HepG2 (cell line): ENCODE results near the gene CREBRF. TPM values are rescaled to one million over a fixed set of nuclear protein-coding genes. Genes with fewer than 3 reads are reported as not detected.

Source experiments
- CERS6 ChIP-seq: sonication (generic); formaldehyde crosslinking; IDR thresholded peaks from 2 replicates; pipeline ENCODE4 v1.5.0; 2020; ENCODE audit warnings: missing genetic modification reagents
- DDIT3 ChIP-seq: sonication (generic); formaldehyde crosslinking; IDR thresholded peaks from 2 replicates; pipeline ENCODE4 v1.4.0; 2020; ENCODE audit warnings: mild to moderate bottlenecking, missing genetic modification reagents
- GATA4 ChIP-seq: sonication (generic); IDR thresholded peaks from 2 replicates; pipeline ENCODE4 v1.6.1; 2016; ENCODE audit warnings: antibody characterized with exemption, low read depth, borderline replicate concordance
- HNRNPH1 ChIP-seq: fragments of 200-400 bp; formaldehyde crosslinking; optimal IDR thresholded peaks from 2 replicates; pipeline ENCODE3; 2017; ENCODE audit warnings: mild to moderate bottlenecking, low read depth, low read length
- HNRNPK ChIP-seq: fragments of 200-400 bp; formaldehyde crosslinking; IDR thresholded peaks from 2 replicates; pipeline ENCODE4 v1.6.1; 2018; ENCODE audit warnings: low read length, low read depth, moderate library complexity, mild to moderate bottlenecking; ENCODE audit not compliant: poor library complexity, severe bottlenecking
- MNT ChIP-seq: fragments of 450-650 bp; IDR thresholded peaks from 2 replicates; pipeline ENCODE4 v1.6.1; 2016
- NCOR1 ChIP-seq: fragments of 200-600 bp; sonication (generic); IDR thresholded peaks from 2 replicates; pipeline ENCODE4 v1.7.0; 2017; ENCODE audit warnings: antibody characterized with exemption, low read length, borderline replicate concordance
- NFIB ChIP-seq: sonication (generic); formaldehyde crosslinking; IDR thresholded peaks from 2 replicates; pipeline ENCODE4 v1.9.0; 2021; ENCODE audit warnings: missing genetic modification reagents, mild to moderate bottlenecking, borderline replicate concordance
- NFYB ChIP-seq: sonication (generic); formaldehyde crosslinking; IDR thresholded peaks from 2 replicates; pipeline ENCODE4 v1.4.0; 2020; ENCODE audit warnings: missing genetic modification reagents
- PHF8 ChIP-seq: sonication (generic); formaldehyde crosslinking; IDR thresholded peaks from 2 replicates; pipeline ENCODE4 v1.5.0; 2020; ENCODE audit warnings: missing genetic modification reagents
- POGZ ChIP-seq: sonication (generic); formaldehyde crosslinking; IDR thresholded peaks from 2 replicates; pipeline ENCODE4 v1.4.0; 2020; ENCODE audit warnings: mild to moderate bottlenecking, missing genetic modification reagents
- RFX3 ChIP-seq: IDR thresholded peaks from 2 replicates; pipeline ENCODE4 v1.6.1; 2016; ENCODE audit warnings: missing biosample characterization, missing genetic modification reagents
- SOX5 ChIP-seq: IDR thresholded peaks from 2 replicates; pipeline ENCODE4 v1.6.1; 2016; ENCODE audit warnings: borderline replicate concordance
- STAT5B ChIP-seq: sonication (generic); formaldehyde crosslinking; IDR thresholded peaks from 2 replicates; pipeline ENCODE4 v1.4.0; 2020; ENCODE audit warnings: missing genetic modification reagents
- ZNF121 ChIP-seq: sonication (generic); formaldehyde crosslinking; IDR thresholded peaks from 2 replicates; pipeline ENCODE4 v1.5.0; 2020; ENCODE audit warnings: mild to moderate bottlenecking, missing genetic modification reagents
- ZNF160 ChIP-seq: sonication (generic); formaldehyde crosslinking; IDR thresholded peaks from 2 replicates; pipeline ENCODE4 v1.8.0; 2022; ENCODE audit warnings: mild to moderate bottlenecking, inconsistent platforms, missing genetic modification reagents
- ZNF326 ChIP-seq: sonication (generic); formaldehyde crosslinking; IDR thresholded peaks from 2 replicates; pipeline ENCODE4 v1.4.0; 2020; ENCODE audit warnings: missing genetic modification reagents, borderline replicate concordance
- ZNF335 ChIP-seq: sonication (generic); formaldehyde crosslinking; IDR thresholded peaks from 2 replicates; pipeline ENCODE4 v1.4.0; 2020; ENCODE audit warnings: missing genetic modification reagents
- ZNF350 ChIP-seq: sonication (generic); formaldehyde crosslinking; IDR thresholded peaks from 2 replicates; pipeline ENCODE4 v1.4.0; 2020; ENCODE audit warnings: mild to moderate bottlenecking, low read depth, missing genetic modification reagents, borderline replicate concordance
- ZNF414 ChIP-seq: sonication (generic); formaldehyde crosslinking; IDR thresholded peaks from 2 replicates; pipeline ENCODE4 v1.5.0; 2020; ENCODE audit warnings: missing genetic modification reagents
- ZNF44 ChIP-seq: sonication (generic); formaldehyde crosslinking; IDR thresholded peaks from 2 replicates; pipeline ENCODE4 v1.5.1; 2020; ENCODE audit warnings: mild to moderate bottlenecking, missing genetic modification reagents
- polyA plus RNA-seq, 8 experiments: library from polyadenylated mRNA; depleted of rRNA in 3 of 8; stranded (reverse) in 7 of 8; unstranded in 1 of 8; fragments of >200 nt; fragmentation: Illumina TruSeq in 4 of 8; extraction: Trizol in 4 of 8; gene quantifications; 2 replicates each; pipeline versions ENCODE4 v1.2.1 to v1.2.3, GENCODE V29; 2011 to 2016; ENCODE audit warnings: low read depth in 4 of 8, missing spikeins in 1 of 8, mixed read lengths in 1 of 8; ENCODE audit not compliant: insufficient read depth in 1 of 8
- total RNA-seq, 5 experiments: library from RNA; depleted of rRNA; stranded (reverse); fragments of >200 nt; fragmentation: Illumina TruSeq; extraction: Trizol; gene quantifications; 2 replicates each; pipeline ENCODE4 v1.2.3, GENCODE V29; 2016; ENCODE audit warnings: low read depth in 1 of 5
- TF ChIP-seq, protein P1 (sequence below): sonication (generic); formaldehyde crosslinking; IDR thresholded peaks from 2 replicates; pipeline ENCODE4 v1.4.0; 2020; ENCODE audit warnings: missing genetic modification reagents
- TF ChIP-seq, protein P2 (sequence below): sonication (generic); formaldehyde crosslinking; IDR thresholded peaks from 2 replicates; pipeline ENCODE4 v1.4.0; 2020; ENCODE audit warnings: mild to moderate bottlenecking, low read depth, missing genetic modification reagents

The CREBRF gene
- total and polyA plus RNA-seq, 2 of the 13 experiments (the other 11 are each of a cell fraction or from before 2014, with no cell fraction given), result 4.5 to 10.2 TPM

DNA sequence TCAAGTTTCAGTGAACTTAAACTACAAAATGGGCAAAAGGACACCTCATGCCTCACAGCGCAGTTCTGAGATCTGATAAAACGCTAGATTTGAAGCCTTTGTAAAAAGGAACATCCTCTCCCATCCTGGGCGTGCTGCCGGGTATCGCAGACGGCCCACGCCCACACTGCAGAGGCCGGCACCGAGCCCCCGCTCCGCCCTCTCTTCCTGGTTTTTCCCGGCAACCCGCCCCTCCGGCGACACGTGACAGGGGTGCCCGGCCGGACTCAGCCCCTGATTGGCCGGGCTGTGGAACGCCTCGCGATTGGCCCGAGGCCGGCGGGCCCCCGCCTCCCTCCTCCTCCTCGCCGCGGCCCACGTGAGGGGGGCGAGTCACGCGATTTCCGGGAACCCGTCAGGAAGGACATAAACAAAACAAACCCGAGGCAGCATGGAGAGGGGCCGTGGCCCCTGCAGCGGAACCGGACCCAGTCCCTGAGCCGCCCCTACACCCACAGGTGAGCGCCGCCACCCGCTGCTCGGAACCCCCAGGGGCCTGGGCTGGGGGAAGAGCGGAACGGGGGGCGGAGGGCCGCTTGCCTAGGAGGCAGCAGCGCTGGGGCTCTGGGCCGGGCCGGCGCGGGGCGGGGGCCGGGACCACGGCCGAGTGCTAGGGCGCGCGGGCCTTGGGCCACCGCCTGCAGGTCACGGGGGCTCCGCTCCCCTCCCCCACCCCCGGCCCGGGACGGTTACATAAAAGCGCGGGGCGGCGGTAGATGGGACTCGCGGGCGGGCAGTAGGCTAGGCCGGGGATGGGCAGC is at the start of gene CREBRF (continued):
- no peak for TF ChIP-seq ZNF121 (CRISPR knock-in tag)
- TF ChIP-seq NFIB (CRISPR knock-in tag), result no peak
- TF ChIP-seq ZNF160 (CRISPR knock-in tag), result no peak
- TF ChIP-seq POGZ, result peak; percentile 77
- TF ChIP-seq, protein P1, sequence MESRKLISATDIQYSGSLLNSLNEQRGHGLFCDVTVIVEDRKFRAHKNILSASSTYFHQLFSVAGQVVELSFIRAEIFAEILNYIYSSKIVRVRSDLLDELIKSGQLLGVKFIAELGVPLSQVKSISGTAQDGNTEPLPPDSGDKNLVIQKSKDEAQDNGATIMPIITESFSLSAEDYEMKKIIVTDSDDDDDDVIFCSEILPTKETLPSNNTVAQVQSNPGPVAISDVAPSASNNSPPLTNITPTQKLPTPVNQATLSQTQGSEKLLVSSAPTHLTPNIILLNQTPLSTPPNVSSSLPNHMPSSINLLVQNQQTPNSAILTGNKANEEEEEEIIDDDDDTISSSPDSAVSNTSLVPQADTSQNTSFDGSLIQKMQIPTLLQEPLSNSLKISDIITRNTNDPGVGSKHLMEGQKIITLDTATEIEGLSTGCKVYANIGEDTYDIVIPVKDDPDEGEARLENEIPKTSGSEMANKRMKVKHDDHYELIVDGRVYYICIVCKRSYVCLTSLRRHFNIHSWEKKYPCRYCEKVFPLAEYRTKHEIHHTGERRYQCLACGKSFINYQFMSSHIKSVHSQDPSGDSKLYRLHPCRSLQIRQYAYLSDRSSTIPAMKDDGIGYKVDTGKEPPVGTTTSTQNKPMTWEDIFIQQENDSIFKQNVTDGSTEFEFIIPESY (CRISPR knock-in tag), result no peak
- TF ChIP-seq ZNF44 (CRISPR knock-in tag), result no peak
- no peak; the same call in 1 of the 2 replicates for TF ChIP-seq SOX5 (CRISPR knock-in tag)
- TF ChIP-seq NCOR1, result peak; percentile 70; the same call in 1 of the 2 replicates
- TF ChIP-seq NFYB (CRISPR knock-in tag), result peak; percentile 88
- TF ChIP-seq MNT, result peak; percentile 98
- peak; percentile 5 for TF ChIP-seq HNRNPK
- TF ChIP-seq, protein P2, sequence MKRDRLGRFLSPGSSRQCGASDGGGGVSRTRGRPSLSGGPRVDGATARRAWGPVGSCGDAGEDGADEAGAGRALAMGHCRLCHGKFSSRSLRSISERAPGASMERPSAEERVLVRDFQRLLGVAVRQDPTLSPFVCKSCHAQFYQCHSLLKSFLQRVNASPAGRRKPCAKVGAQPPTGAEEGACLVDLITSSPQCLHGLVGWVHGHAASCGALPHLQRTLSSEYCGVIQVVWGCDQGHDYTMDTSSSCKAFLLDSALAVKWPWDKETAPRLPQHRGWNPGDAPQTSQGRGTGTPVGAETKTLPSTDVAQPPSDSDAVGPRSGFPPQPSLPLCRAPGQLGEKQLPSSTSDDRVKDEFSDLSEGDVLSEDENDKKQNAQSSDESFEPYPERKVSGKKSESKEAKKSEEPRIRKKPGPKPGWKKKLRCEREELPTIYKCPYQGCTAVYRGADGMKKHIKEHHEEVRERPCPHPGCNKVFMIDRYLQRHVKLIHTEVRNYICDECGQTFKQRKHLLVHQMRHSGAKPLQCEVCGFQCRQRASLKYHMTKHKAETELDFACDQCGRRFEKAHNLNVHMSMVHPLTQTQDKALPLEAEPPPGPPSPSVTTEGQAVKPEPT (CRISPR knock-in tag), result no peak
- TF ChIP-seq STAT5B (CRISPR knock-in tag), result no peak
- TF ChIP-seq HNRNPH1, result no peak
- no peak for TF ChIP-seq DDIT3
- TF ChIP-seq RFX3 (CRISPR knock-in tag), result no peak
- TF ChIP-seq CERS6 (CRISPR knock-in tag), result no peak
- peak; percentile 43; the same call in 1 of the 2 replicates for TF ChIP-seq ZNF350 (CRISPR knock-in tag)
- no peak for TF ChIP-seq ZNF326 (CRISPR knock-in tag)
- TF ChIP-seq PHF8 (CRISPR knock-in tag), result peak; percentile 54; the same call in 1 of the 2 replicates
- no peak for TF ChIP-seq ZNF414 (CRISPR knock-in tag)
- TF ChIP-seq GATA4, result no peak
- TF ChIP-seq ZNF335 (CRISPR knock-in tag), result no peak
